HepG2 (cell line): Measurements from ENCODE around the gene GARS1. TPM values are rescaled to one million over a fixed set of nuclear protein-coding genes. Genes with fewer than 3 reads are reported as not detected.

ENCODE experiments used
- ATAC-seq: fragments of 200-7000 bp; cut with Tn5 transposase; 3 replicates; pipeline ENCODE4 v1.9.1; 2020; ENCODE audit warnings: mild to moderate bottlenecking, moderate library complexity
- BruUV-seq: library from RNA; stranded (reverse); fragments of 400-500 nt; replicated peaks from 2 replicates; lab custom pipeline; 2021; lab: Mats Ljungman, UMichigan
- CTCF ChIA-PET: fragments of 300-600 bp; formaldehyde crosslinking; extraction: SDS; loops from one replicate; lab custom pipeline; 2021; ENCODE audit warnings: low total read pairs, inconsistent platforms, low intra/inter-chr PET ratio; lab: Yijun Ruan, JAX
- POLR2A ChIA-PET: fragments of 350-600 bp; sonication (Branson Sonifier 250); formaldehyde crosslinking; loops from one replicate; lab custom pipeline; 2020; ENCODE audit warnings: antibody characterized with exemption, inconsistent platforms; lab: Yijun Ruan, JAX
- DNase-seq: peaks from one replicate; pipeline ENCODE4 v3.0.0-alpha.2; 2015; ENCODE audit warnings: low spot score
- FAIRE-seq: peaks from 3 replicates; lab custom pipeline; 2011; peaks lifted over from hg19 to GRCh38; lab: Jason Lieb, UNC
- H2AFZ ChIP-seq: one replicate; pipeline ENCODE4 v1.6.1; 2011; ENCODE audit warnings: low read length, inconsistent platforms
- H3K27ac ChIP-seq: fragments of 300-600 bp; 3 replicates; pipeline ENCODE4 v1.8.0; 2011; ENCODE audit warnings: mixed run types, mild to moderate bottlenecking, mixed read lengths, low read length, inconsistent platforms; ENCODE audit not compliant: insufficient read depth; ENCODE audit errors: extremely low read length
- H3K27me3 ChIP-seq, 2 experiments: fragments of 200-600 bp in 1 of 2; 2 replicates in 1 of 2; 3 replicates in 1 of 2; pipeline versions ENCODE4 v1.6.0 to v1.8.0; 2011; ENCODE audit warnings: low read length in 2 of 2, mild to moderate bottlenecking in 2 of 2, moderate library complexity in 2 of 2, inconsistent platforms in 1 of 2; ENCODE audit not compliant: insufficient read depth in 2 of 2, control insufficient read depth in 1 of 2
- H3K36me3 ChIP-seq, 2 experiments: fragments of 200-600 bp in 1 of 2; replicated peaks in 1 of 2; 2 replicates in 1 of 2; 3 replicates in 1 of 2; pipeline versions ENCODE4 v1.5.1 to v1.8.0; 2011; ENCODE audit warnings: low read length in 2 of 2, inconsistent platforms in 1 of 2; ENCODE audit not compliant: insufficient read depth in 2 of 2, control insufficient read depth in 1 of 2
- H3K4me1 ChIP-seq: 2 replicates; pipeline ENCODE4 v1.5.1; 2012; ENCODE audit warnings: low read length, inconsistent platforms; ENCODE audit not compliant: insufficient read depth
- H3K4me2 ChIP-seq: 2 replicates; pipeline ENCODE4 v1.6.0; 2011; ENCODE audit warnings: low read depth, low read length, inconsistent platforms
- H3K4me3 ChIP-seq, 3 experiments: fragments of 200-600 bp in 1 of 3; sonication (generic), shearing (Covaris generic) in 1 of 3; replicated peaks in 1 of 3; 2 replicates each; pipeline ENCODE4 v1.5.1; 2011 to 2016; ENCODE audit warnings: low read length in 3 of 3, inconsistent platforms in 2 of 3, low read depth in 2 of 3, mild to moderate bottlenecking in 2 of 3, control low read depth in 1 of 3, mixed read lengths in 1 of 3; ENCODE audit not compliant: insufficient read depth in 1 of 3
- H3K79me2 ChIP-seq: one replicate; pipeline ENCODE4 v1.6.1; 2011; ENCODE audit warnings: low read length, inconsistent platforms; ENCODE audit not compliant: insufficient read depth
- H3K9ac ChIP-seq: 2 replicates; pipeline ENCODE4 v1.6.0; 2011; ENCODE audit warnings: mild to moderate bottlenecking, low read depth, low read length, inconsistent platforms; ENCODE audit not compliant: insufficient read depth
- H3K9me3 ChIP-seq: 2 replicates; pipeline ENCODE4 v1.5.1; 2012; ENCODE audit warnings: mild to moderate bottlenecking, low read length
- H4K20me1 ChIP-seq: 2 replicates; pipeline ENCODE4 v1.6.0; 2011; ENCODE audit warnings: inconsistent platforms, mild to moderate bottlenecking, low read length, moderate library complexity; ENCODE audit not compliant: insufficient read depth
- BCL6 ChIP-seq: IDR thresholded peaks from 2 replicates; pipeline ENCODE4 v1.6.1; 2016; ENCODE audit warnings: missing genetic modification reagents, missing compliant biosample characterization
- FOXO1 ChIP-seq: sonication (generic); formaldehyde crosslinking; IDR thresholded peaks from 2 replicates; pipeline ENCODE4 v1.4.0; 2020; ENCODE audit warnings: missing genetic modification reagents
- ZNF318 ChIP-seq: sonication (generic); formaldehyde crosslinking; IDR thresholded peaks from 2 replicates; pipeline ENCODE4 v1.4.0; 2020; ENCODE audit warnings: mild to moderate bottlenecking, missing genetic modification reagents
- ZNF333 ChIP-seq: sonication (generic); formaldehyde crosslinking; IDR thresholded peaks from 2 replicates; pipeline ENCODE4 v1.4.0; 2020; ENCODE audit warnings: mild to moderate bottlenecking, missing genetic modification reagents, borderline replicate concordance
- ZNF572 ChIP-seq: sonication (generic); formaldehyde crosslinking; IDR thresholded peaks from 2 replicates; pipeline ENCODE4 v1.5.1; 2020; ENCODE audit warnings: mild to moderate bottlenecking, missing genetic modification reagents
- WGBS: methylation state at CpG from one replicate; pipeline ENCODE4 v1.1.6; 2017; ENCODE audit warnings: low lambda C conversion rate; 5-methylcytosine and 5-hydroxymethylcytosine counted together
- in situ Hi-C: cut with HindIII; loops from 2 replicates; pipeline ENCODE4 v1.10.0; 2017; ENCODE audit warnings: low pct_unique_long_range_greater_than_20kb; ENCODE audit not compliant: extremely low pct_ligation_motif_present
- intact Hi-C: fragments of 100-400 bp; cut with micrococcal nuclease; formaldehyde crosslinking; loops from one replicate; pipeline ENCODE4 v1.10.0; 2022; ENCODE audit not compliant: unreplicated experiment
- polyA plus RNA-seq, 8 experiments: library from polyadenylated mRNA; depleted of rRNA in 3 of 8; stranded (reverse) in 7 of 8; unstranded in 1 of 8; fragments of >200 nt; fragmentation: Illumina TruSeq in 4 of 8; extraction: Trizol in 4 of 8; gene quantifications; 2 replicates each; pipeline versions ENCODE4 v1.2.1 to v1.2.3, GENCODE V29; 2011 to 2016; ENCODE audit warnings: low read depth in 4 of 8, missing spikeins in 1 of 8, mixed read lengths in 1 of 8; ENCODE audit not compliant: insufficient read depth in 1 of 8
- total RNA-seq, 5 experiments: library from RNA; depleted of rRNA; stranded (reverse); fragments of >200 nt; fragmentation: Illumina TruSeq; extraction: Trizol; gene quantifications; 2 replicates each; pipeline ENCODE4 v1.2.3, GENCODE V29; 2016; ENCODE audit warnings: low read depth in 1 of 5

The GARS1 gene
- total and polyA plus RNA-seq, 2 of the 13 experiments (the other 11 are each of a cell fraction or from before 2014, with no cell fraction given) = 140 to 460 TPM

- no peak for TF ChIP-seq ZNF318 (CRISPR knock-in tag)
These were observed 41.1 kb upstream of the GARS1 start (continued) for GRCh38 chr7:30553546-30553945.

- Histone ChIP-seq H3K9ac (no peak overlapping the region), H3K27ac (no peak overlapping the region), H3K9me3 (no peaks in the 10 kb centered on the region), H3K4me1 (peaks cover 12% of the 10 kb centered on the region), H2AFZ (no peak overlapping the region), H3K4me2 (no peak overlapping the region), H4K20me1 (no peaks in the 10 kb centered on the region), H3K27me3 (no peaks in the 10 kb centered on the region), H3K4me3 (no peak overlapping the region), H3K79me2 (no peaks in the 10 kb centered on the region), H3K36me3 (no peaks in the 10 kb centered on the region)
- CTCF ChIA-PET = no interaction called here
- FAIRE-seq = no peak
- DNase-seq = no peak
- in situ Hi-C loops (no loop called here), intact Hi-C loops (no loop called here)
- POLR2A ChIA-PET = no interaction called here
- BruUV-seq = no TSS peak
- 90% methylated on average over 2 of the region's 2 CpGs for WGBS
- no peak for ATAC-seq
- TF ChIP-seq BCL6 = no peak
- no peak for TF ChIP-seq ZNF333 (CRISPR knock-in tag)
- no peak for TF ChIP-seq ZNF572 (CRISPR knock-in tag)
- no peak for TF ChIP-seq FOXO1 (CRISPR knock-in tag)
These were observed 39.2 kb upstream of the GARS1 start for GRCh38 chr7:30555525-30555924.
